ENCODE data around the gene KCNB1.

Gene KCNB1

GRCh38 chr20:49513517-49513916, 31.0 kb upstream of the KCNB1 start:
- no peak overlapping the region for H4K8ac ChIP-seq (ENCODE audit: low read length)
- no peak overlapping the region for H2AK5ac ChIP-seq (ENCODE audit: low read length, severe bottlenecking)
- no peak overlapping the region for H3K4me3 ChIP-seq (ENCODE audit: insufficient read depth in 1 of 2, low read depth in 1 of 2, low read length in 2 of 2)
- H3K79me1 ChIP-seq (replicated peaks; ENCODE audit: low read length, poor library complexity, severe bottlenecking): no peaks in the 10 kb centered on the region
- no peaks in the 10 kb centered on the region for H3K9me3 ChIP-seq (ENCODE audit: control insufficient read depth, low read length)
- H3K27me3 ChIP-seq (ENCODE audit: control insufficient read depth in 1 of 2, insufficient read depth in 1 of 2, low read length in 2 of 2): no peaks in the 10 kb centered on the region
- H2BK120ac ChIP-seq (ENCODE audit: low read depth, low read length): no peak overlapping the region
- peaks cover 7% of the 10 kb centered on the region for H3K4me1 ChIP-seq (ENCODE audit: control insufficient read depth, insufficient read depth, low read depth, low read length)
- H3K4ac ChIP-seq (ENCODE audit: low read depth in 1 of 2, low read length in 2 of 2): no peak overlapping the region
- WGBS: 75% methylated on average over 2 of the region's 2 CpGs
- no peak overlapping the region for H4K91ac ChIP-seq (ENCODE audit: low read length)
- DNase-seq: no peak
- H3K23ac ChIP-seq (ENCODE audit: low read length in 2 of 2): no peak overlapping the region
- H2AFZ ChIP-seq (ENCODE audit: low read depth, low read length): no peak overlapping the region
- no peak overlapping the region for H3K9ac ChIP-seq (ENCODE audit: low read length)
- H2BK5ac ChIP-seq (ENCODE audit: low read depth, low read length, poor library complexity, severe bottlenecking): no peak overlapping the region
- no peak overlapping the region for H3K18ac ChIP-seq (ENCODE audit: low read depth in 1 of 2, low read length in 2 of 2)
- no peak overlapping the region for H3K27ac ChIP-seq (ENCODE audit: low read length, poor library complexity, severe bottlenecking)
- no peak overlapping the region for H2BK15ac ChIP-seq (ENCODE audit: low read depth, poor library complexity, severe bottlenecking)
- H3K14ac ChIP-seq (ENCODE audit: low read length in 2 of 2): no peak overlapping the region
- peaks cover 28 to 95% of the 10 kb centered on the region in 2 experiments for H3K36me3 ChIP-seq (ENCODE audit: control insufficient read depth in 1 of 2, insufficient read depth in 2 of 2, low read depth in 1 of 2, low read length in 2 of 2)
- H3K4me2 ChIP-seq (ENCODE audit: low read length, poor library complexity, severe bottlenecking): no peak overlapping the region
- H2BK12ac ChIP-seq (ENCODE audit: low read length in 2 of 2): no peak overlapping the region

- no peak overlapping the region for H2BK15ac ChIP-seq (ENCODE audit: low read depth, poor library complexity, severe bottlenecking)
- no peaks in the 10 kb centered on the region for H3K27me3 ChIP-seq (ENCODE audit: control insufficient read depth in 1 of 2, insufficient read depth in 1 of 2, low read length in 2 of 2)
- H4K8ac ChIP-seq (ENCODE audit: low read length): no peak overlapping the region
- H3K27ac ChIP-seq (ENCODE audit: low read length, poor library complexity, severe bottlenecking): no peak overlapping the region
- no peak overlapping the region for H3K14ac ChIP-seq (ENCODE audit: low read length in 2 of 2)
- H3K23ac ChIP-seq (ENCODE audit: low read length in 2 of 2): no peak overlapping the region
- no peak overlapping the region for H3K4ac ChIP-seq (ENCODE audit: low read depth in 1 of 2, low read length in 2 of 2)
- H3K18ac ChIP-seq (ENCODE audit: low read depth in 1 of 2, low read length in 2 of 2): no peak overlapping the region
- H2BK5ac ChIP-seq (ENCODE audit: low read depth, low read length, poor library complexity, severe bottlenecking): no peak overlapping the region
- no peaks in the 10 kb centered on the region for H3K9me3 ChIP-seq (ENCODE audit: control insufficient read depth, low read length)
- H3K36me3 ChIP-seq (ENCODE audit: control insufficient read depth in 1 of 2, insufficient read depth in 2 of 2, low read depth in 1 of 2, low read length in 2 of 2): peaks cover 30 to 95% of the 10 kb centered on the region in 2 experiments
- H3K9ac ChIP-seq (ENCODE audit: low read length): no peak overlapping the region
- no peak overlapping the region for H2AK5ac ChIP-seq (ENCODE audit: low read length, severe bottlenecking)
- no peak overlapping the region for H2AFZ ChIP-seq (ENCODE audit: low read depth, low read length)
- no peak overlapping the region for H2BK120ac ChIP-seq (ENCODE audit: low read depth, low read length)
- H2BK12ac ChIP-seq (ENCODE audit: low read length in 2 of 2): no peak overlapping the region
- no peak overlapping the region for H4K91ac ChIP-seq (ENCODE audit: low read length)
- H3K4me1 ChIP-seq (ENCODE audit: control insufficient read depth, insufficient read depth, low read depth, low read length): peaks cover 7% of the 10 kb centered on the region
- no peak for DNase-seq
- no peak overlapping the region for H3K4me2 ChIP-seq (ENCODE audit: low read length, poor library complexity, severe bottlenecking)
- no peaks in the 10 kb centered on the region for H3K79me1 ChIP-seq (replicated peaks; ENCODE audit: low read length, poor library complexity, severe bottlenecking)
- H3K4me3 ChIP-seq (ENCODE audit: insufficient read depth in 1 of 2, low read depth in 1 of 2, low read length in 2 of 2): no peak overlapping the region
- WGBS: 85% methylated on average over 11 of the region's 11 CpGs
Observed at GRCh38 chr20:49513009-49513408, 30.5 kb upstream of the KCNB1 start.

- no peak overlapping the region for H2BK15ac ChIP-seq (ENCODE audit: low read depth, poor library complexity, severe bottlenecking)
Observed at GRCh38 chr20:49511788-49512525, 29.5 kb upstream of the KCNB1 start.

GRCh38 chr20:49510562-49511122, 28.2 kb upstream of the KCNB1 start:
- peaks cover 32 to 94% of the 10 kb centered on the region in 2 experiments for H3K36me3 ChIP-seq (ENCODE audit: control insufficient read depth in 1 of 2, insufficient read depth in 2 of 2, low read depth in 1 of 2, low read length in 2 of 2)
- H2AFZ ChIP-seq (ENCODE audit: low read depth, low read length): no peak overlapping the region
- H3K23ac ChIP-seq (ENCODE audit: low read length in 2 of 2): no peak overlapping the region
- H3K9me3 ChIP-seq (ENCODE audit: control insufficient read depth, low read length): no peaks in the 10 kb centered on the region
- peak; percentile 12 for DNase-seq
- H3K4me1 ChIP-seq (ENCODE audit: control insufficient read depth, insufficient read depth, low read depth, low read length): peaks cover 8% of the 10 kb centered on the region
- no peak overlapping the region for H2BK120ac ChIP-seq (ENCODE audit: low read depth, low read length)
- H3K27me3 ChIP-seq (ENCODE audit: control insufficient read depth in 1 of 2, insufficient read depth in 1 of 2, low read length in 2 of 2): peaks cover 0 to 12% of the 10 kb centered on the region in 2 experiments
- whole genome bisulfite sequencing: 45% methylated on average over 12 of the region's 12 CpGs
- no peak overlapping the region for H2BK12ac ChIP-seq (ENCODE audit: low read length in 2 of 2)
- H3K14ac ChIP-seq (ENCODE audit: low read length in 2 of 2): no peak overlapping the region
- no peak overlapping the region for H3K4ac ChIP-seq (ENCODE audit: low read depth in 1 of 2, low read length in 2 of 2)
- H4K8ac ChIP-seq (ENCODE audit: low read length): no peak overlapping the region
- no peak overlapping the region for H2AK5ac ChIP-seq (ENCODE audit: low read length, severe bottlenecking)
- no peak overlapping the region for H3K18ac ChIP-seq (ENCODE audit: low read depth in 1 of 2, low read length in 2 of 2)
- H2BK15ac ChIP-seq (ENCODE audit: low read depth, poor library complexity, severe bottlenecking): no peak overlapping the region
- no peaks in the 10 kb centered on the region for H3K79me1 ChIP-seq (replicated peaks; ENCODE audit: low read length, poor library complexity, severe bottlenecking)
- H3K4me2 ChIP-seq (ENCODE audit: low read length, poor library complexity, severe bottlenecking): peak overlapping the region; percentile 11
- H3K9ac ChIP-seq (ENCODE audit: low read length): peak overlapping the region; percentile 59
- H4K91ac ChIP-seq (ENCODE audit: low read length): no peak overlapping the region
- peak overlapping the region; percentile 75 for H3K27ac ChIP-seq (ENCODE audit: low read length, poor library complexity, severe bottlenecking)
- no peak overlapping the region for H2BK5ac ChIP-seq (ENCODE audit: low read depth, low read length, poor library complexity, severe bottlenecking)
- no peak overlapping the region for H3K4me3 ChIP-seq (ENCODE audit: insufficient read depth in 1 of 2, low read depth in 1 of 2, low read length in 2 of 2)

More at GRCh38 chr20:49511788-49512525, 29.5 kb upstream of the KCNB1 start:
- Histone ChIP-seq H4K8ac (ENCODE audit: low read length) (no peak overlapping the region), H4K91ac (ENCODE audit: low read length) (no peak overlapping the region), H2BK120ac (ENCODE audit: low read depth, low read length) (no peak overlapping the region), H3K27ac (ENCODE audit: low read length, poor library complexity, severe bottlenecking) (no peak overlapping the region), H3K4me3 (ENCODE audit: insufficient read depth in 1 of 2, low read depth in 1 of 2, low read length in 2 of 2) (no peak overlapping the region), H2BK5ac (ENCODE audit: low read depth, low read length, poor library complexity, severe bottlenecking) (no peak overlapping the region), H2AK5ac (ENCODE audit: low read length, severe bottlenecking) (no peak overlapping the region), H2BK12ac (ENCODE audit: low read length in 2 of 2) (no peak overlapping the region), H3K9ac (ENCODE audit: low read length) (no peak overlapping the region), H3K79me1 (replicated peaks; ENCODE audit: low read length, poor library complexity, severe bottlenecking) (no peaks in the 10 kb centered on the region), H3K4ac (ENCODE audit: low read depth in 1 of 2, low read length in 2 of 2) (no peak overlapping the region), H3K14ac (ENCODE audit: low read length in 2 of 2) (no peak overlapping the region), H3K36me3 (ENCODE audit: control insufficient read depth in 1 of 2, insufficient read depth in 2 of 2, low read depth in 1 of 2, low read length in 2 of 2) (peaks cover 30 to 95% of the 10 kb centered on the region in 2 experiments), H3K4me2 (ENCODE audit: low read length, poor library complexity, severe bottlenecking) (no peak overlapping the region), H3K27me3 (ENCODE audit: control insufficient read depth in 1 of 2, insufficient read depth in 1 of 2, low read length in 2 of 2) (peaks cover 0 to 8% of the 10 kb centered on the region in 2 experiments), H2AFZ (ENCODE audit: low read depth, low read length) (no peak overlapping the region), H3K18ac (ENCODE audit: low read depth in 1 of 2, low read length in 2 of 2) (no peak overlapping the region), H3K4me1 (ENCODE audit: control insufficient read depth, insufficient read depth, low read depth, low read length) (peaks cover 7% of the 10 kb centered on the region), H3K23ac (ENCODE audit: low read length in 2 of 2) (no peak overlapping the region), H3K9me3 (ENCODE audit: control insufficient read depth, low read length) (no peaks in the 10 kb centered on the region)
- WGBS: 83% methylated on average over 2 of the region's 2 CpGs
- DNase-seq: no peak
